Psoas muscle (tissue), 8 donors: ENCODE data around the gene CD70. TPM values are rescaled to one million over a fixed set of nuclear protein-coding genes. Genes with fewer than 3 reads are reported as not detected.

ENCODE experiments used
- ATAC-seq, 4 donors: fragments of 200-7000 bp; cut with Tn5 transposase; one replicate each; pipeline ENCODE4 v1.9.1; 2020; ENCODE audit warnings: moderate library complexity in 3 of 4, mild to moderate bottlenecking in 2 of 4
- DNase-seq, 2 donors: peaks; one replicate each; pipeline ENCODE4 v3.0.0-alpha.2; 2020
- H3K27ac ChIP-seq: fragments of 200-600 bp; one replicate; pipeline ENCODE4 v1.8.0; 2022
- H3K27me3 ChIP-seq, 3 donors: fragments of 200-600 bp in 1 of 3; one replicate each; pipeline versions ENCODE4 v1.6.1 to v1.8.0; 2013 to 2022; ENCODE audit warnings: low read length in 2 of 3, mild to moderate bottlenecking in 2 of 3, moderate library complexity in 1 of 3; ENCODE audit not compliant: insufficient read depth in 3 of 3
- H3K36me3 ChIP-seq, 2 donors: fragments of 200-600 bp in 1 of 2; one replicate each; pipeline versions ENCODE4 v1.6.1 to v1.8.0; 2013 to 2022; ENCODE audit warnings: low read depth in 1 of 2, mild to moderate bottlenecking in 1 of 2, moderate library complexity in 1 of 2; ENCODE audit not compliant: insufficient read depth in 1 of 2
- H3K4me1 ChIP-seq: fragments of 200-600 bp; one replicate; pipeline ENCODE4 v1.8.0; 2022
- H3K4me3 ChIP-seq: fragments of 200-600 bp; one replicate; pipeline ENCODE4 v1.8.0; 2022; ENCODE audit warnings: mild to moderate bottlenecking
- H3K9me3 ChIP-seq: fragments of 200-600 bp; one replicate; pipeline ENCODE4 v1.8.0; 2022
- CTCF ChIP-seq: fragments of 200-600 bp; IDR thresholded peaks from one replicate; pipeline ENCODE4 v1.8.0; 2022; ENCODE audit warnings: antibody characterized with exemption
- WGBS, 3 donors: extraction: QIAGEN DNeasy Blood & Tissue Kit; methylation state at CpG; one replicate each; pipeline versions ENCODE4 v1.1.6 to v1.1.7; 2013; 5-methylcytosine and 5-hydroxymethylcytosine counted together
- intact Hi-C, 2 donors: fragments of 100-400 bp; cut with DNase I; formaldehyde crosslinking; loops; one replicate each; pipeline versions ENCODE4 v1.11.0 to v1.14.2; 2022
- polyA plus RNA-seq, 3 donors: library from polyadenylated mRNA; stranded (reverse); fragments of 200-250 nt; gene quantifications; one replicate each; pipeline ENCODE4 v1.2.3, GENCODE V29; 2013
- total RNA-seq, 4 donors: library from RNA; stranded (reverse); fragmentation: NEBNext Ultra II Directional in 2 of 4; extraction: Animal tissue kit (Norgen Biotek cat#: 25700) in 2 of 4; gene quantifications; one replicate each; pipeline versions ENCODE4 v1.2.1 to v1.2.4, GENCODE V29; 2021 to 2023
- donor health status: healthy with polysubstance abuse.
- donor health status: DM: no; HTN: no; CAD: no; lungs with moderate emphysema.
- donor health status: Bipolar disorder and iron deficiency.
- donor health status: healthy.
- donor health status: DM: yes; HTN: yes; CAD: no.
- donor health status: DM: no; HTN: no; CAD: no.
- donor health status: DM: no; HTN: no; CAD: no.
- donor health status: DM: yes; HTN: yes; CAD: no.

Gene CD70
- total and polyA plus RNA-seq, 7 donors: not detected

GRCh38 chr19:6632002-6632621, 41.2 kb upstream of the CD70 start:
- H3K27me3 ChIP-seq: peaks cover 0 to 11% (median 0%) of the 10 kb centered on the region in 3 donors
- no peaks in the 10 kb centered on the region for H3K4me1 ChIP-seq
- no peak overlapping the region for H3K27ac ChIP-seq
- no peaks in the 10 kb centered on the region for H3K9me3 ChIP-seq
- H3K4me3 ChIP-seq: no peak overlapping the region
- ATAC-seq (peak in 1 of 4 donors; percentile 69), DNase-seq (no peak)
- intact Hi-C loops: loop anchor here (2.0 to 10.0 kb wide), 4 partner anchors 115 to 233 kb away; partner anchors contain the start of gene VAV1 (in 1 of the 2)
- peak; percentile 83 for TF ChIP-seq CTCF
- WGBS, 3 donors: 38 to 43% (median 41%) methylated on average over 12 of the region's 12 CpGs
- H3K36me3 ChIP-seq: no peaks in the 10 kb centered on the region

- no peak for DNase-seq
- Histone ChIP-seq H3K4me3 (no peak overlapping the region), H3K4me1 (no peaks in the 10 kb centered on the region), H3K36me3 (no peaks in the 10 kb centered on the region), H3K27ac (no peak overlapping the region), H3K9me3 (no peaks in the 10 kb centered on the region), H3K27me3 (peaks cover 0 to 11% (median 0%) of the 10 kb centered on the region in 3 donors)
- ATAC-seq: no peak
- intact Hi-C loops: no loop called here
- TF ChIP-seq CTCF: no peak
Observed at GRCh38 chr19:6626764-6627163, 35.8 kb upstream of the CD70 start.

GRCh38 chr19:6617374-6617773, 26.4 kb upstream of the CD70 start:
- H3K36me3 ChIP-seq: no peaks in the 10 kb centered on the region
- ATAC-seq (no peak), DNase-seq (no peak)
- H3K4me3 ChIP-seq: no peak overlapping the region
- no peaks in the 10 kb centered on the region for H3K4me1 ChIP-seq
- no peak for TF ChIP-seq CTCF
- intact Hi-C loops: no loop called here
- no peaks in the 10 kb centered on the region for H3K9me3 ChIP-seq
- 47 to 63% (median 54%) methylated on average over 2 of the region's 2 CpGs for WGBS, 3 donors
- H3K27me3 ChIP-seq: peaks cover 0 to 18% (median 0%) of the 10 kb centered on the region in 3 donors
- no peak overlapping the region for H3K27ac ChIP-seq

GRCh38 chr19:6616011-6616410, 25.1 kb upstream of the CD70 start:
- Histone ChIP-seq H3K27ac (no peak overlapping the region), H3K4me3 (no peak overlapping the region), H3K9me3 (no peaks in the 10 kb centered on the region), H3K36me3 (no peaks in the 10 kb centered on the region), H3K4me1 (no peaks in the 10 kb centered on the region), H3K27me3 (peaks cover 0 to 20% (median 4%) of the 10 kb centered on the region in 3 donors)
- TF ChIP-seq CTCF: no peak
- WGBS, 3 donors: 81 to 88% (median 82%) methylated on average over 6 of the region's 6 CpGs
- ATAC-seq (no peak), DNase-seq (no peak)
- intact Hi-C loops: no loop called here

GRCh38 chr19:6613711-6614110, 22.8 kb upstream of the CD70 start:
- H3K9me3 ChIP-seq: no peaks in the 10 kb centered on the region
- H3K27ac ChIP-seq: no peak overlapping the region
- H3K36me3 ChIP-seq: no peaks in the 10 kb centered on the region
- DNase-seq (no peak), ATAC-seq (no peak)
- intact Hi-C loops: no loop called here
- H3K4me1 ChIP-seq: no peaks in the 10 kb centered on the region
- H3K4me3 ChIP-seq: no peak overlapping the region
- 70 to 79% (median 75%) methylated on average over 6 of the region's 6 CpGs for WGBS, 3 donors
- no peak for TF ChIP-seq CTCF
- H3K27me3 ChIP-seq: peaks cover 0 to 20% (median 4%) of the 10 kb centered on the region in 3 donors
